BJ (cell line): Measurements from ENCODE around the gene PRKD2. TPM values are rescaled to one million over a fixed set of nuclear protein-coding genes. Genes with fewer than 3 reads are reported as not detected.

Experiments
- CTCF ChIA-PET: fragments of 350-600 bp; formaldehyde crosslinking; extraction: SDS; loops from one replicate; lab custom pipeline; 2021; ENCODE audit warnings: antibody characterized with exemption, inconsistent platforms; lab: Yijun Ruan, JAX
- POLR2A ChIA-PET: fragments of 300-600 bp; sonication (Branson Sonifier 250); formaldehyde crosslinking; extraction: SDS; loops from one replicate; lab custom pipeline; 2021; ENCODE audit warnings: antibody characterized with exemption; lab: Charles Lee
- DNase-seq: peaks from one replicate; pipeline ENCODE4 v3.0.0-alpha.2; 2011; ENCODE audit warnings: low read depth
- H3K27me3 ChIP-seq: 2 replicates; pipeline ENCODE4 v1.6.0; 2011; ENCODE audit warnings: low read length; ENCODE audit not compliant: control insufficient read depth, insufficient read depth
- H3K36me3 ChIP-seq: 2 replicates; pipeline ENCODE4 v1.5.1; 2011; ENCODE audit warnings: low read length; ENCODE audit not compliant: control insufficient read depth, insufficient read depth
- H3K4me3 ChIP-seq: 2 replicates; pipeline ENCODE4 v1.5.1; 2011; ENCODE audit warnings: low read depth, mild to moderate bottlenecking, control low read depth, low read length
- CTCF ChIP-seq: IDR thresholded peaks from 2 replicates; pipeline ENCODE4 v1.5.1; 2011; ENCODE audit warnings: low read depth, mild to moderate bottlenecking, control low read depth, inconsistent platforms, low read length, moderate library complexity; ENCODE audit not compliant: insufficient read depth
- polyA plus RNA-seq: library from polyadenylated mRNA; depleted of rRNA; stranded (reverse); fragments of >200 nt; gene quantifications from 2 replicates; pipeline ENCODE4 v1.2.3, GENCODE V29; 2011

PRKD2 gene
- polyA plus RNA-seq, 1 experiment: 19.4 TPM

DNA sequence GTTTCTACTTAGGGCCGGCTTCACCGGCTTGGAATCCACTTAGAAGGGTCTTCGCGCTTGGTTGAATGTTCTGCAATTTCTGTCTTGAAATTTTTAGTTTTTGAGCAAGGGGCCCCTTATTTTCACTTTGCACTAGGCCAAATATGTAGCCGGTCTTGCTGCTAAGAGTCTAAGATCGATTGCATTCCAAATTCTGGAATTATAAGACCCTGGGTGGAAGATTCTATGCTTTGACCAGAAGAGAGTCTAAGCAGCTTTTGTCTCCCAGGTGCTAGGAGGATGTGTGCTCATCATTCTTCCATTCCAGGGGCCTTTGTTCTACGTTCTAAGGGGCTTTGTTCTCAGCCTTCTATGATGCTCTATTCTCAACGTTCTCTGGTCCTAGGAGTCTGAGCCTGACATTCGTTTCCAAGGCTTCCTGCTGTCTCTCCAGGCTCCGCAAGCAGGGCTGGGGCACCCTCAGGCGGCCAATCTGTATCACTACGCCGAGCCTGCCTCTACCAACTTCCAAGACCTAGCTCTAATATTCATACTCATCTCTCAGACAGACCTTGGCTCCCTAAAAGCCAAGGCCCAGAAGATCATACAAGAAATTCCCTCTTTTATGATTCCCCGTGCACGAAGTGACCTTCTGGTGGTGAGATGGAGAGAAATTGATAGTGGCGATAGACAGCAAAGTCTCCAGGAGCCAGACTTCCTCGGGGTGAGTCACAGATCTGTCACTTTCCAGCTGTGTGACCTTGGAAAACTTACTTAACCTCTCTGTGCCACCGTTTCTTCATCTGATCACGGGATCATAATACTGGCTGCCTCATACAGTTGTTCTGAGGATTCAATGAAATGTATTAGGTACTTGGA is 55.0 kb downstream of the PRKD2 start:
- peak; percentile 39 for DNase-seq
- Histone ChIP-seq H3K36me3 (no peaks in the 10 kb centered on the region), H3K27me3 (no peaks in the 10 kb centered on the region), H3K4me3 (peak overlapping the region; percentile 24)
- CTCF ChIA-PET: interaction anchor here (0.7 to 11.4 kb wide), 25 partner anchors 9 to 266 kb away, joined by 3 to 347 read pairs (median 4); partner anchors contain the start of genes CALM3, GNG8 and PTGIR
- POLR2A ChIA-PET: interaction anchor here (0.5 to 2.0 kb wide), 8 partner anchors 9 to 687 kb away, joined by 3 to 11 read pairs (median 6); partner anchors contain the start of genes DHX34 and PTGIR
- TF ChIP-seq CTCF: peak; percentile 95

- no peak for TF ChIP-seq CTCF
- Histone ChIP-seq H3K27me3 (no peaks in the 10 kb centered on the region), H3K36me3 (no peaks in the 10 kb centered on the region), H3K4me3 (peak within 1 kb of the TSS; percentile 75)
- DNase-seq: peak; percentile 99
- ChIA-PET CTCF (interaction anchor here (0.7 to 11.4 kb wide), 17 partner anchors 10 to 265 kb away, joined by 3 to 347 read pairs (median 7); partner anchors contain the start of genes CALM3, GNG8 and PTGIR), POLR2A (interaction anchor here (0.6 to 2.0 kb wide), 8 partner anchors 30 to 688 kb away, joined by 3 to 17 read pairs (median 8); partner anchors contain the start of genes DHX34 and PTGIR)
These were observed 55.7 kb downstream of the PRKD2 start, which contains the start of gene DACT3 for GRCh38 chr19:46661020-46661731. Gene DACT3 (minus strand): TSS chr19:46661182. CDS start chr19:46661064, 118 bp downstream.

DNA sequence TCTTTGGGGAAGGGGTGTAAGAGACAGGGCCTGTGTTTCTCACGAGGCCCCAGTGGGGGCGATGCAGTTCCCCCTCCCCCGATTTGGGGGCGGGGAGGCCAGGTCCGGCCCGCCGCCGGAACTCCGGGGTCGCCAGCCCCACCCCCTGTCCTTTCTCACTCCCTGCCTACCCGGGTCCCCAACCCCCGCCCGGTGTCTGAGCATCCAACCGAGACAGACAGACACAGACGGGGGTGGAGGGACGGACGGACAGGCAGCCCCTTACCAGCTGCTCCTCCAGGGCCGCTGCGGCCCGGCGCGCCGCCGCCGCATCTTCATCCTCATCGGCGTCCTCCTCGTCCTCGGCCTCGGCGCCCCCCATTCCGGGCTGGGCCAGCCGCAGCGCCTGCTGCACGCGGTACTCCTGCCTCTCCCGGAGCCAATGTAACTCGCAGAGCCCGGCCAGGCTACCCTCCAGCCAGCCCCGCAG is 56.3 kb downstream of the PRKD2 start:
- no peaks in the 10 kb centered on the region for H3K36me3 ChIP-seq
- no peaks in the 10 kb centered on the region for H3K27me3 ChIP-seq
- TF ChIP-seq CTCF: no peak
- POLR2A ChIA-PET: interaction anchor here (0.6 to 2.0 kb wide), 5 partner anchors 29 to 169 kb away, joined by 3 to 17 read pairs (median 5); partner anchors contain the start of gene PTGIR
- no peak for DNase-seq
- H3K4me3 ChIP-seq: peak overlapping the region; percentile 75
- CTCF ChIA-PET: interaction anchor here (1.1 to 11.4 kb wide), 12 partner anchors 13 to 265 kb away, joined by 3 to 347 read pairs (median 12); partner anchors contain the start of genes CALM3, GNG8 and PTGIR

- DNase-seq: no peak
- no peak for TF ChIP-seq CTCF
- ChIA-PET POLR2A (no interaction called here), CTCF (interaction anchor here (1.7 to 11.4 kb wide), 3 partner anchors 10 to 49 kb away, joined by 4 to 347 read pairs (median 5); partner anchors contain the start of gene CALM3)
- H3K4me3 ChIP-seq: peak overlapping the region; percentile 75
- H3K27me3 ChIP-seq: no peaks in the 10 kb centered on the region
- H3K36me3 ChIP-seq: no peaks in the 10 kb centered on the region
These were observed 56.9 kb downstream of the PRKD2 start for GRCh38 chr19:46660008-46660517.
